ENCODE data around the gene NAE1.
"Not testable (repeated sequence)": the region's sequence is repeated elsewhere in the genome, so short reads cannot be mapped to it uniquely, and the experiment has no call there.

NAE1 gene

DNA sequence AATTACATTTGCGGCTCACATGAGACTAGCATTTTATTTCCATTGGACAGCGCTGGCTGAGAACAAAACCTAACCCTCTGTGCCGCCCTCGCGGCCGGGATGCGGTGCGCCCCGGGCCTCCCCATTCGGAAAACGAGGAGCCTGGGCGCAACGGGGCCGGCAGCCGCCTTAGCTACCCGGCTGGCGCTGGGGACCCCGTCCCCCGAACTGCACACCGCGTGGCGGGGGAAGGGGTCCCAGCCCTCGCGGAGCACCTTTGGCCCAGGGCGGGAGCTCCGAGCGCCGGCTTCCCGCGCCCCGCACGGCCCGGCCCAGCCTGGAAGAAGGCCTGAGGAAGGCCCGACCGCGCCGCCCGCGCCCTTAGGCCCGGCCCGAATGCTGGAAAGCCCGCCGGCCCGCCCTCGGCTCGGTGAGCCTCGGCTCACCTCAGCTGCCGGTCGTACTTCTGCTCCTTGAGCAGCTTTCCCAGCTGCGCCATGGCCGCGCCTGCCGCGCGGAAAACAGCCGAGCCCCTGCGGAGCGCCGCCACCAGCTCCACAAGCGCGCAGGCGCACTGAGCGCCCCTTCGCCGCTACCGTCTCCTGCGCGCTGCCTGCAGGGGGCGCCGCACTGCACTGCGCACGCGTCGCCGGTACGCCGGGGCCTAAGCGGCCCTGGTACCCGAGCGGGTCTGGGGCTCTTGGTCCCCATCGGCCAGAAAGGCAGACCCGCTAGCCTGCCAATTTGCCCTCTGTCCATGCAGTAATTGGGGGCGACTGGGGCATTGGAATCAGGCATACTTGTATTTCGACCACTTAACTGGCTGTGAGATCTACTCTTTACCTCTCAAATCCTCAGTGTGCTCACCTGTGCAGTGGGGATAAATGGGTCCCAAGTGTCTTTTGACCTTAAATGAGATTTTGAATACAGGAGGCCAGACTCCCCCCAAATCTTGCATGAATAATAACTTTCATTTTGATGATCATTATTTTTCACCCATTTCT is at the start of gene NAE1:
Gene NAE1 (minus strand): TSS at position 555 of the 983 bp plus-strand sequence. CDS start 77 bp downstream, at position 478.
- peak; percentile 83 for DNase-seq

DNA sequence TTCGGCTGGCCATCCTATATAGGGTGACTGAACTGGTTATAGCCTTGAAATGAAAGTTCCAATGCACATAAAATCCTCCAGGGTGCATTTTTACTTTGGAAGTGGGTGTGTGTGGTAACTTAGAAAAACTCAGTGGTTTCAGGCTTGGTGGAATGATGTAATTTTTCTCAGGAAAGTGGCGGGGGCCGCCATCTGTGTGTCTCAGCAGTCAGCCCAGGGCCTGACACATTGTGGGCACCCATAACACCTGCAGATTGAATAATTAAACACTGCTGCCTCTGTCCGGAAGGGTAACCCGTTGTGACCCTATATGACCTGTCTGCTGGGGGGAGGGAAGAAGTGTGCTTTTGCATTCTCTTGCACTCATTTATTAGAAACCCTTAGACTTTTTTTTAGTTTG is 47.3 kb upstream of the NAE1 start:
- no peak for DNase-seq

DNA sequence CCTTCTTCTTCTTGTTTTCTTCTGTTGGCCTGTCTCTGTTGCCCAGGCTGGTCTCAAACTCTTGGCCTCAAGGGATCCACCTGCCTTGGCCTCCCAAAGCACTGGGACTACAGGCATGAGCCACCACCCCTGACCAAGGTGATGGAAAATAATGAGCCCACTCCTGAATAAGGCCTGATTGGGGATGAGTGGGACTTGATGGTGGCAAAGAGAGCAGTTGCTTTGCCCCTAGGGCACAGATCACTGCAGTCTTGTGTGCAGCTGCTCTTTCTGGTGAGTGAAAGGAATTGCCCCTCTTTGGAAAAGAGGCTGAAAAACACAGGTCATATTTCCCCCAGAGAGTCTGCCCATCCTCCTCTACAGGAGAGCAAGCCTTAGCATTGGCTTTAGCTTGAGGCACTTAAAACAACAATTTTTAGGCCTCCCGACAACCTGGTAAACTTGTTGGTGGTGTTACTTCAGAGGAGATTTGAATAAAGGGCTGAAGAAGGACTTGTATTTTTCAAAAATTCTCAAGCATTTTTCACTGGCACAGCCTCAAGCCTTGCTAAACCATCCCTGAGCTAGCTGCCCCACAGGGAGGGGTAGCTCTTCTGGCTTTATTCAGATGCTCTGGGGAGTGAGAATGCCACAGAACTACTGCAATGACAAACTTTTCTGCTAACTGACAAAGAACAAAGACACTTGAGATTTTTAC is 43.5 kb upstream of the NAE1 start:
- no peak for DNase-seq

DNA sequence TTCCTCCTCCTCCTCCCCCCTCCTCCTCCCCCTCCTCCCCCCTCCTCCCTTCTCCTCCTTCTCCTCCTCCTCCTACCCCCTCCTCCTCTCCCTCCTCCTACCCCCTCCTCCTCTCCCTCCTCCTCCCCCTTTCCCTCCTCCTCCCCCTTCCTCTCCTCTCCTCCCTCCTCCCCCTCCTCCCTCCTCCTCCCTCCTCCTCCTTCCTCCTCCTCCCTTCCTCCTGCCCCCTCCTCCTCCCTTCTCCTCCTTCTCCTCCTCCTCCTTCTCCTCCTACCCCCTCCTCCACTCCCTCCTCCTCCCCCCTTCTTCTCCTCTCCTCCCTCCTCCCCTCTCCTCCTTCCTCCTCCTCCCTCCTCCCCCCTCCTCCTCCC is 42.9 kb upstream of the NAE1 start:
- DNase-seq = peak; percentile 35

DNA sequence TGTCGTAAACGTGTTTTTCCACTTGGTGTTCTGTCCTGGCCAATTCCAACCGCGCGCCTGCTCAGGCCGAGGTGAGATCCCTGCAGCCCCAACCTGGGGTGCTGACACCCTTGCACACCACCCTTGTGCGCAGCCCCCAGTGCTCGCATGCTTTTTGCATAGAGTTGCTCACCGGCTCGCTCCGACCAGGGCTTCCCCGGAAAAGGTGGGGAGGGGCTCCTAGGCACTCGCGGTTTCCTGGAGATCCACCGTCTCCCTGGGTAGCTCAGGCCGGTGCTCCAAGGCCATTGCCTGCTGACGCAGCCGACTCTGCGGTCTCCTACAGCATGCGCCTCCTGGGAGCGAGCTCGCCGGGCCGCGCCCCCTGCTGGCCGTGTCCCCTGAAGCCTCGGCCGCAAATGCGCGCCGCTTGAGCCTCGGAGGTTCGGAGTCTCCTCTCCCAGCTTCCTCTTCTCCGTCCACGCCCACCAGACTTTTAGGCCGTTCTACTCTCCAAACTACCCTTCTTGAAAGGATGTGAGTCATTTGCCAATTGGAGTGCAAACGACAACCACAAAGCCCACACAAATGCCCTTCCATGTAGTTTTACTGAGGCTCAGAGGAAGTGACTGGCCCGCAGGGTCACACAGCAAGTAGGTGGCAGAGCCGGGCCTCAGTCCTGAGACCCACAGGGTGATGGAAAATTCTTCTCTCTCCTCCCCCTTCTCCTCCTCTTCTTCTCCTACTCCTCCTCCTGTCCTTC is 42.3 kb upstream of the NAE1 start:
- DNase-seq = peak; percentile 96

GRCh38 chr16:66872559-66872942 is 41.8 kb upstream of the NAE1 start:
- no peak for DNase-seq

GRCh38 chr16:66871840-66872239 is 41.1 kb upstream of the NAE1 start:
- DNase-seq = no peak

GRCh38 chr16:66871363-66871762 is 40.6 kb upstream of the NAE1 start:
- not testable (repeated sequence) for DNase-seq

- DNase-seq = no peak
Observed at GRCh38 chr16:66869424-66869823, 38.6 kb upstream of the NAE1 start.

- DNase-seq = no peak
Observed at GRCh38 chr16:66863707-66864106, 32.9 kb upstream of the NAE1 start.

- no peak for DNase-seq
Observed at GRCh38 chr16:66862023-66862520, 31.3 kb upstream of the NAE1 start.

GRCh38 chr16:66859397-66860068 is 28.8 kb upstream of the NAE1 start:
- no peak for DNase-seq

GRCh38 chr16:66858740-66859396 is 28.1 kb upstream of the NAE1 start:
- DNase-seq = no peak

DNA sequence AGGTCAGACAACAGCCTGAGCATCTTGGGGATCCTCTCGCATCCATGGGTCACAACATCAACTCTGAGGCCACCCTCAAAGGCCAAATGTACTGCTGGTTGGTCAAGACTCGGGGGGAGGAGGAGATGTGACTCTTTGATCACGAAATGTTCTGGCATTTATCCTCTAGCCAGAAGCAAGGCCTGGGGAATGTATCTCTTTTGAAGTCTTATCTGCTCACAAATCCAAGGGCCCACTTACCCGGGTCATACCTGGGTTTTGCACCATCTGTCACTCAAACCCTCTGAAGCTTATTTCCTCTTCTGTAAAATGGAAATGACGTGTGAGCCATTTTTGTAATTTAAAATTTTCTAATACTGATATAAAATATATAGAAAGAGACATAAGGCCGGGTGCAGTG is 26.7 kb upstream of the NAE1 start:
- no peak for DNase-seq

- DNase-seq = no peak
Observed at GRCh38 chr16:66856801-66857200, 26.0 kb upstream of the NAE1 start.

DNA sequence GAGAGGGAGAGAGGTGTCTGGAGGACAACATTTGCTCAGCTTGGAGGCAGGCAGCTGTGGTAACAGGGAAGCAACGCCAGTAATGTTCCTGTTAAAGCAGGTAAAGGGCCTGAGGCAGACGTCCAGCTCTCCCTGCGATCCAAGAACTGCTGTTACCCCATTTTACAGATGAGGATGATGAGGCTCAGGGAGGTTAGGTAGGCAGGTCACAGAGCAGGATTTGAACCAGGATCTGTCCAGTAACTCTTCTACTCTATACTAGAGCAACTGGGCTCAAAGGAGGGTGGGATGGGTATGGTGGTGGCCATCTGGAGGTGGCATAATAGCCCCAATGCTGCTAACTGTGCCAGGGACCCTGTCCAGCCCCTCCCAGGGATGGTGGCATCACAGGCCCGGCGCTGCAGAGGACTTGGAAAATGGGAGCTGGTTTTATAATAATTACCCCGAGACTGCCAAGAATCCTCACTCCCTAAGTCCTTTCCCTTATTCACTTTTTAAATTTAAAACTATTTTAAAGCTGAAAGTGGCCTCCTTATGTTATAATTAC is 25.5 kb upstream of the NAE1 start:
- DNase-seq = no peak

DNA sequence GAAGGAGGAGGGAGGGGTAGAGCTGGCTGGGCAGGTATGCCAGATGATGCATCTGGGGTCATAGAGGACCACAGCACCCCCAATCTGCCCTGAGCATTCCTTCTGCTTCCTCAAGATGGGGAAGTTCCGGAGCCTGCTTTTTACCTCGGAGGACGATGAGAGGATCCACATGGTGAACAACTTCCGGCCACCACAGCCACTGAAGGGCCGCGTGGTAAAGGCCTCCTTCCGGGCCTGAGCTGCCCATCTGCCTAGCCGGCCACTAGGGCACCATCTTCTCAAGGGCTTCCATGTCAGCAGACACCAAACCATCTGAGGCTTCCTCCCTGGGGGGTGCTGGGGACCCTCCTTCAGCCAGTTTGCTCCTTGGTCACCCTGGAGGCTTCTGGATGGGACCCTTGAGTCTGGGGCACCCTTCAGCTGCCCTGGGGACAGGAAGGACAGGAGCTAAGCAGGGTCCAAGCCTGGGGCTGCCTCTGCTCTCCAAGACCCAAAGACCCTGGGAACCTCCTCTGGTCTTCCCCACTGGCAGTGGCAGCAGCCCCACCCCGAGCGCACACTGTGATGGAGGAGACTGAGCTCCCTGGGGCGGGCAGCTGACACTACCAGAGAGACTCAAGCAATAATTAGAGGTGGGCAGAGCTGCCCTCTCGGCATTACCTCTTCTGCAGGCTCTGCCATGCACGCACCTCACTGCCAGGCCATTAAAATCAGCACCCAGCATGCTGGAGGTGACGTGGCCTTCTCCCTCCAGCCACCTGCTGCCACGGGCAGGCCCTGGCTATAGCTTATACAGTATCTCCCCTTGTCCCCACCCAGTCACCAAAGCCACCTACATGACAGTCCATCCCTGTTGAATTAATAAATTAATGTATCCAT is 22.7 kb upstream of the NAE1 start:
- peak; percentile 7 for DNase-seq

GRCh38 chr16:66851166-66851964 is 20.6 kb upstream of the NAE1 start:
- DNase-seq = no peak

DNA sequence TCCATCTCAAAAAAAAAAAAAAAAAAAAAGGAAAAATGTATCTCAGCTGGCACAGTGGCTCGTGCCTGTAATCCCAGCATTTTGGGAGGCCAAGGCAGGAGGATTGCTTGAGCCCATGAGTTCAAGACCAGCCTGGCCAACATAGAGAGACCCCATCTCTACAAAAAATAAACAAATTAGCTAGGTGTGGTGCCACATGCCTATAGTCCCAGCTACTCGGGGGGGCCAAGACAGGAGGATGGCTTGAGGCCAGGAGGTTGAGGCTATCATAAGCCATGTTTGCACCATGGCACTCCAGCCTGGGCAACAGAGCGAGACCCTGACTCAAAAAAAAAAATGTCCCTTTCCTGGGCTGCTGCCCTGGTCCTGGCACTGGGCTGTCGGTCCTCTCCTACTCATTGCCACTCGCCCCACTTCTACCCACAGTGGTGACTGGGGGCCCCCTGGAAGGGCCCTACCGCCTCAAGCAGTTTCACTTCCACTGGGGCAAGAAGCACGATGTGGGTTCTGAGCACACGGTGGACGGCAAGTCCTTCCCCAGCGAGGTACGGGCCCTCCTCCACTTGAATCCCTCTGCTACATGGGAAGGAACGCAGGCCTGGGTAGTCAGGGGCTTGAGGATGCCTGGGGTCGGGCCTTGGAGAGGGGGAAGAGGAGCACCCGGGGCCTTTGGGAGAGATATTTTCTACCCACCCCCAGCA is 19.5 kb upstream of the NAE1 start:
- DNase-seq = no peak
